ENCODE results near the gene FSTL4.

FSTL4 gene

DNA sequence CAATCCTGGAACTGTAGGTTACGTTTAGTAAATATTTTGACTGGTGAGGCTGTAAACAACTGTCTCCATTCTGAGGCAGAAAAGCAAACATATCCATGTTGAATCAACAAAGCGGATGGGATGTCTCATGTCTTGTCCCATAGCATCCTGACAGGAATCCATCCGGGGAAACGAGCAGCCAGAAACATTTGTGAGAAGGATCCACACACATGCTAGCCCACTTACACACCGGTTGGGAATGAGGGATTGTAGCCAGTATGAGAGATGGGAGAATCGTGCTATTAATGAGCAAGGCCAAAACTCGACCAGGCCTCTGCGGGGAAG lies 117.5 kb downstream of the FSTL4 start:
- no peak overlapping the region for H3K4me3 ChIP-seq (ENCODE audit: low read depth, low read length)
- no peak for TF ChIP-seq CTCF (IDR thresholded peaks at IDR 0.05; ENCODE audit: insufficient read depth, low read length, missing control alignments)
- DNase-seq (ENCODE audit: low read depth, low spot score): no peak
- ChIA-PET CTCF (no interaction called here), POLR2A (no interaction called here)

DNA sequence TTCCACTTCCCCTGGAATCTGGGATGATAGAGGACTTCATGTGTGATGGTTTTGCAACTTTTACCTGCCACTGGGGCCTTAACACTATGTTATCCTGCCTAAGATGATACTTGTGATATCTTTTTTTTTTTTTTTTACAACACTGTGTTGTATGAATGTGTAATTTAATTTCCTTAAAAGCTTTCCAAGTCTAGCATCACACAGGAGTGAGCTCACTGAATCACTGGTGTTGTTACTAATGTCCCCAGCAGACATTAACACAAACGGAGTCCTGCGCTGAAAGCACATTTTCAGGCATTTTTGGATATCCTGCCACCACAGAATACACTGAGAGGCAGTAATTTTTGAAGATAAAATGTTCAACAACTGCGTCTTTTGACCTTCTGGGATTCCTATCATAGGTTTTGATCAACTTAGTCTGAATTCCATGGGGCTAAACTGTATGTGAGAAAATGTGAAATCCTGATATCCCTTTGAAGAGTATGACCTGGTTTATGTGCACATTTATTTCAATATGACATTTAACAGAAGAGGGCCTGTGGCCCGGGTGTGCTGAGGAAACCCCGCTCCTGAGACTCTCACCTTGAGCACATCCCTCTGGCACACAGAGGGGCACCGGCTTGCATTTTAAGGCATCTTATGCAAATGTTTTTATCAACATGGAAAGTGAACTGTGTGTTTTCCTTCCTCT lies 118.0 kb downstream of the FSTL4 start:
- no peak overlapping the region for H3K4me3 ChIP-seq (ENCODE audit: low read depth, low read length)
- DNase-seq (ENCODE audit: low read depth, low spot score): no peak
- TF ChIP-seq CTCF (IDR thresholded peaks at IDR 0.05; ENCODE audit: insufficient read depth, low read length, missing control alignments): no peak
- POLR2A ChIA-PET: no interaction called here
- CTCF ChIA-PET: no interaction called here

- ChIA-PET CTCF (no interaction called here), POLR2A (no interaction called here)
- TF ChIP-seq CTCF (IDR thresholded peaks at IDR 0.05; ENCODE audit: insufficient read depth, low read length, missing control alignments): no peak
- H3K4me3 ChIP-seq (ENCODE audit: low read depth, low read length): no peak overlapping the region
- DNase-seq (ENCODE audit: low read depth, low spot score): no peak
These were observed 122.7 kb downstream of the FSTL4 start for GRCh38 chr5:133489632-133490031.

DNA sequence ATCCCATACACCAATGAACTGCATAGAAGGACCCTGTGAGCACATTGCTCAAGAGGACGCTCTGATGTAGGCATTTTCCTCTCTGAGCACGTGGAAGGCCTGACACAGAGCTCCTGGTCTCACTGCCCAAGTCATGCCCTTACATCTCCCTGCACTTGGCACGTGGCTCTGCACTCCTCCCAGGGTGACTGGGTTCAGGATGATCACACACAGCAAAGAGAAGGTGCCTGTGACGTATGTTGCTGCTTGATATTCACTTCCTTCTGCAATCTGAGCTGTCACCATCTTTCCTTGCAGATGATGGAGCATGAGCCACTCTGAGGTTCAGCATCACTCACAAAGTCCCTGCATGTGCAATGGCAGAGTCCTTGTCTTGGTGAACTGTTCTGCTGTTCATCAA lies 125.2 kb downstream of the FSTL4 start:
- no peak for TF ChIP-seq CTCF (IDR thresholded peaks at IDR 0.05; ENCODE audit: insufficient read depth, low read length, missing control alignments)
- DNase-seq (ENCODE audit: low read depth, low spot score): no peak
- POLR2A ChIA-PET: no interaction called here
- H3K4me3 ChIP-seq (ENCODE audit: low read depth, low read length): no peak overlapping the region
- CTCF ChIA-PET: no interaction called here

GRCh38 chr5:133485468-133485867 lies 126.9 kb downstream of the FSTL4 start:
- H3K4me3 ChIP-seq (ENCODE audit: low read depth, low read length): no peak overlapping the region
- ChIA-PET CTCF (no interaction called here), POLR2A (no interaction called here)
- no peak for DNase-seq (ENCODE audit: low read depth, low spot score)
- TF ChIP-seq CTCF (IDR thresholded peaks at IDR 0.05; ENCODE audit: insufficient read depth, low read length, missing control alignments): no peak

- no peak overlapping the region for H3K4me3 ChIP-seq (ENCODE audit: low read depth, low read length)
- CTCF ChIA-PET: no interaction called here
- POLR2A ChIA-PET: no interaction called here
- DNase-seq (ENCODE audit: low read depth, low spot score): no peak
- no peak for TF ChIP-seq CTCF (IDR thresholded peaks at IDR 0.05; ENCODE audit: insufficient read depth, low read length, missing control alignments)
These were observed 128.8 kb downstream of the FSTL4 start for GRCh38 chr5:133483406-133484090.
